GM23338 (cell line): Measurements from ENCODE around the gene CHN1. TPM values are rescaled to one million over a fixed set of nuclear protein-coding genes. Genes with fewer than 3 reads are reported as not detected.

Experiments
- ATAC-seq: fragments of 200-7000 bp; cut with Tn5 transposase; 3 replicates; pipeline ENCODE4 v1.9.1; 2020
- DNase-seq: peaks from one replicate; pipeline ENCODE4 v3.0.0-alpha.2; 2015; ENCODE audit warnings: low spot score
- H2AFZ ChIP-seq: fragments of 200-600 bp; sonication (generic); 2 replicates; pipeline ENCODE4 v1.8.0; 2016; ENCODE audit warnings: antibody characterized with exemption, mild to moderate bottlenecking, moderate library complexity
- H3F3A ChIP-seq: fragments of 200-600 bp; sonication (generic); replicated peaks from 2 replicates; pipeline ENCODE4 v1.8.0; 2017; ENCODE audit warnings: antibody characterized with exemption, mixed run types, low read depth
- H3K27ac ChIP-seq: fragments of 200-600 bp; sonication (generic); 2 replicates; pipeline ENCODE4 v1.6.1; 2016; ENCODE audit warnings: low read depth
- H3K27me3 ChIP-seq: fragments of 200-600 bp; sonication (generic); 2 replicates; pipeline ENCODE4 v1.8.0; 2016; ENCODE audit warnings: mild to moderate bottlenecking, mixed run types, moderate library complexity; ENCODE audit not compliant: insufficient read depth
- H3K36me3 ChIP-seq: fragments of 200-600 bp; sonication (generic); 2 replicates; pipeline ENCODE4 v1.8.0; 2016; ENCODE audit warnings: mild to moderate bottlenecking; ENCODE audit not compliant: insufficient read depth
- H3K4me1 ChIP-seq: fragments of 200-600 bp; sonication (generic); 2 replicates; pipeline ENCODE4 v1.8.0; 2016; ENCODE audit warnings: mild to moderate bottlenecking, moderate library complexity; ENCODE audit not compliant: insufficient read depth
- H3K4me2 ChIP-seq: fragments of 200-600 bp; sonication (generic); 2 replicates; pipeline ENCODE4 v1.7.1; 2017; ENCODE audit warnings: mixed run types
- H3K4me3 ChIP-seq: fragments of 200-600 bp; sonication (generic); 2 replicates; pipeline ENCODE4 v1.6.1; 2016; ENCODE audit warnings: mixed run types
- H3K79me2 ChIP-seq: fragments of 200-600 bp; sonication (generic); replicated peaks from 2 replicates; pipeline ENCODE4 v1.8.0; 2017; ENCODE audit warnings: mild to moderate bottlenecking; ENCODE audit not compliant: insufficient read depth
- H3K9me2 ChIP-seq: fragments of 200-600 bp; sonication (generic); 2 replicates; pipeline ENCODE4 v1.8.0; 2017; ENCODE audit not compliant: insufficient read depth
- H4K20me1 ChIP-seq: fragments of 200-600 bp; sonication (generic); replicated peaks from 2 replicates; pipeline ENCODE4 v1.8.0; 2017; ENCODE audit warnings: mild to moderate bottlenecking; ENCODE audit not compliant: insufficient read depth
- H3K27ac Mint-ChIP-seq: 2 replicates; pipeline ENCODE4 v1.8.0; 2020; ENCODE audit warnings: inconsistent platforms, mild to moderate bottlenecking, moderate library complexity, mixed read lengths
- H3K27me3 Mint-ChIP-seq: 3 replicates; pipeline ENCODE4 v1.8.0; 2022; ENCODE audit warnings: low read depth, mild to moderate bottlenecking, moderate library complexity, mixed read lengths, inconsistent platforms; ENCODE audit not compliant: insufficient read depth, poor library complexity
- H3K36me3 Mint-ChIP-seq: 3 replicates; pipeline ENCODE4 v1.8.0; 2021; ENCODE audit warnings: low read depth, mild to moderate bottlenecking, inconsistent platforms, moderate library complexity, mixed read lengths
- H3K4me1 Mint-ChIP-seq: 3 replicates; pipeline ENCODE4 v1.8.0; 2020; ENCODE audit warnings: mild to moderate bottlenecking, inconsistent platforms, mixed read lengths
- H3K4me3 Mint-ChIP-seq: 3 replicates; pipeline ENCODE4 v1.8.0; 2021; ENCODE audit warnings: moderate library complexity, mild to moderate bottlenecking, inconsistent platforms, mixed read lengths
- H3K9me3 Mint-ChIP-seq: 3 replicates; pipeline ENCODE4 v1.8.0; 2020; ENCODE audit warnings: moderate library complexity, mild to moderate bottlenecking, inconsistent platforms, mixed read lengths
- CREB1 ChIP-seq: fragments of 250-450 bp; sonication (Bioruptor Pico); IDR thresholded peaks from 2 replicates; pipeline ENCODE4 v1.5.0; 2020; ENCODE audit warnings: low read depth, mild to moderate bottlenecking, moderate library complexity
- EZH2 ChIP-seq: fragments of 200-600 bp; sonication (generic); IDR thresholded peaks from one replicate; pipeline ENCODE4 v1.8.0; 2017; ENCODE audit warnings: antibody characterized with exemption, mild to moderate bottlenecking, low read depth; ENCODE audit not compliant: unreplicated experiment
- EZH2phosphoT487 ChIP-seq: fragments of 200-600 bp; sonication (generic); IDR thresholded peaks from one replicate; pipeline ENCODE4 v1.8.1; 2018; ENCODE audit warnings: antibody characterized with exemption; ENCODE audit not compliant: unreplicated experiment
- JUNB ChIP-seq: IDR thresholded peaks from one replicate; pipeline ENCODE4 v1.6.1; 2016; ENCODE audit warnings: antibody characterized with exemption; ENCODE audit not compliant: unreplicated experiment
- NANOG ChIP-seq: IDR thresholded peaks from 2 replicates; pipeline ENCODE4 v1.6.1; 2016; ENCODE audit warnings: antibody characterized with exemption, borderline replicate concordance
- POLR2AphosphoS5 ChIP-seq: IDR thresholded peaks from 2 replicates; pipeline ENCODE4 v1.6.1; 2016; ENCODE audit warnings: antibody characterized with exemption, low read depth
- STAT1 ChIP-seq: IDR thresholded peaks from one replicate; pipeline ENCODE4 v1.6.1; 2016; ENCODE audit warnings: antibody characterized with exemption; ENCODE audit not compliant: unreplicated experiment
- ZNF114 ChIP-seq: fragments of 250-450 bp; sonication (Bioruptor Pico); IDR thresholded peaks from 2 replicates; pipeline ENCODE4 v1.5.0; 2020; ENCODE audit warnings: mild to moderate bottlenecking, moderate library complexity
- ZNF331 ChIP-seq: fragments of 250-450 bp; sonication (Bioruptor Pico); IDR thresholded peaks from 2 replicates; pipeline ENCODE4 v1.5.0; 2020; ENCODE audit warnings: low read depth, mild to moderate bottlenecking, moderate library complexity
- polyA plus RNA-seq: library from polyadenylated mRNA; unstranded; fragments of >200 nt; fragmentation: Nextera tagmentation; extraction: Ambion mirVana; gene quantifications from 2 replicates; pipeline ENCODE4 v1.2.1, GENCODE V29; 2016
- total RNA-seq: library from RNA; depleted of rRNA; stranded (reverse); fragments of >200 nt; shearing (Covaris generic); gene quantifications from 2 replicates; pipeline ENCODE4 v1.2.3, GENCODE V29; 2014
- TF ChIP-seq, protein P1 (sequence below): fragments of 250-450 bp; sonication (Bioruptor Pico); IDR thresholded peaks from 2 replicates; pipeline ENCODE4 v1.5.0; 2020; ENCODE audit warnings: mild to moderate bottlenecking, moderate library complexity
- TF ChIP-seq, protein P2 (sequence below): IDR thresholded peaks from one replicate; pipeline ENCODE4 v1.6.1; 2018; ENCODE audit warnings: antibody characterized with exemption; ENCODE audit not compliant: unreplicated experiment
- TF ChIP-seq, protein P3 (sequence below), 2 experiments: fragments of 200-600 bp in 1 of 2; sonication (generic) in 1 of 2; conservative IDR thresholded peaks; 2 replicates each; pipeline versions ENCODE4 v1.5.1 to v1.6.1; 2016 to 2017; ENCODE audit warnings: antibody characterized with exemption in 2 of 2, low read depth in 2 of 2, mild to moderate bottlenecking in 2 of 2, moderate library complexity in 1 of 2
- TF ChIP-seq, protein P4 (sequence below): IDR thresholded peaks from 2 replicates; pipeline ENCODE4 v1.6.1; 2016; ENCODE audit warnings: antibody characterized with exemption

CHN1 gene
- total and polyA plus RNA-seq, 2 experiments from 2014 or later, result 28.1 to 36.5 TPM

DNA sequence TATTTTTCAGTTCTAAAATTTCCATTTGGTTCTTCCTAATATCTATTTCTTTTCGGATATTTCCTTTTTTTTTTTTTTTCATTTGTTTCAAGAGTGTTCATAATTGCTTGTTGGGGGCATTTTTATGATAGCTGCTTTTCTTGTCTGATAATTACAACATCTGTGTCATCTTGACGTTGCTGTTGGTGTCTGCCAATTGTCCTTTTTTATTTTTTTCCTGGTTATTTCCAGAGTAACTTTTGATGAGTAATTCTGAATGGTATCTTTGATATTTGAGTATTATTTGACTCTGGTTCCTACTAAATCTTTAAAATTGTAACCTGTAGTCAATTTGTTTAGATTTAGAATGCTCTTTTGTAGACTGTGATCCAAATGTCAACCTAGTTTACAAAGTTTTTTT, 189.7 kb downstream of the CHN1 start:
- H4K20me1 ChIP-seq, result no peaks in the 10 kb centered on the region
- H3K27me3 Mint-ChIP-seq, result peaks cover 6% of the 10 kb centered on the region
- peak overlapping the region; percentile 47; the same call in 1 of the 2 replicates for H3K27ac ChIP-seq
- H3K27ac Mint-ChIP-seq, result peak overlapping the region; percentile 42
- no peaks in the 10 kb centered on the region for H3K79me2 ChIP-seq
- no peaks in the 10 kb centered on the region; the same call in 2 of the 3 replicates for H3K9me3 Mint-ChIP-seq
- H3K9me2 ChIP-seq, result no peaks in the 10 kb centered on the region
- H3K4me3 Mint-ChIP-seq, result no peak overlapping the region
- H3K27me3 ChIP-seq, result no peaks in the 10 kb centered on the region
- peaks cover 16% of the 10 kb centered on the region; the same call in 2 of the 3 replicates for H3K4me1 Mint-ChIP-seq
- DNase-seq, result no peak
- no peak overlapping the region for H3K4me2 ChIP-seq
- no peaks in the 10 kb centered on the region for H3F3A ChIP-seq
- H3K36me3 ChIP-seq, result no peaks in the 10 kb centered on the region
- H3K4me3 ChIP-seq, result no peak overlapping the region
- H2AFZ ChIP-seq, result no peak overlapping the region
- no peak for ATAC-seq
- TF ChIP-seq, protein P1, sequence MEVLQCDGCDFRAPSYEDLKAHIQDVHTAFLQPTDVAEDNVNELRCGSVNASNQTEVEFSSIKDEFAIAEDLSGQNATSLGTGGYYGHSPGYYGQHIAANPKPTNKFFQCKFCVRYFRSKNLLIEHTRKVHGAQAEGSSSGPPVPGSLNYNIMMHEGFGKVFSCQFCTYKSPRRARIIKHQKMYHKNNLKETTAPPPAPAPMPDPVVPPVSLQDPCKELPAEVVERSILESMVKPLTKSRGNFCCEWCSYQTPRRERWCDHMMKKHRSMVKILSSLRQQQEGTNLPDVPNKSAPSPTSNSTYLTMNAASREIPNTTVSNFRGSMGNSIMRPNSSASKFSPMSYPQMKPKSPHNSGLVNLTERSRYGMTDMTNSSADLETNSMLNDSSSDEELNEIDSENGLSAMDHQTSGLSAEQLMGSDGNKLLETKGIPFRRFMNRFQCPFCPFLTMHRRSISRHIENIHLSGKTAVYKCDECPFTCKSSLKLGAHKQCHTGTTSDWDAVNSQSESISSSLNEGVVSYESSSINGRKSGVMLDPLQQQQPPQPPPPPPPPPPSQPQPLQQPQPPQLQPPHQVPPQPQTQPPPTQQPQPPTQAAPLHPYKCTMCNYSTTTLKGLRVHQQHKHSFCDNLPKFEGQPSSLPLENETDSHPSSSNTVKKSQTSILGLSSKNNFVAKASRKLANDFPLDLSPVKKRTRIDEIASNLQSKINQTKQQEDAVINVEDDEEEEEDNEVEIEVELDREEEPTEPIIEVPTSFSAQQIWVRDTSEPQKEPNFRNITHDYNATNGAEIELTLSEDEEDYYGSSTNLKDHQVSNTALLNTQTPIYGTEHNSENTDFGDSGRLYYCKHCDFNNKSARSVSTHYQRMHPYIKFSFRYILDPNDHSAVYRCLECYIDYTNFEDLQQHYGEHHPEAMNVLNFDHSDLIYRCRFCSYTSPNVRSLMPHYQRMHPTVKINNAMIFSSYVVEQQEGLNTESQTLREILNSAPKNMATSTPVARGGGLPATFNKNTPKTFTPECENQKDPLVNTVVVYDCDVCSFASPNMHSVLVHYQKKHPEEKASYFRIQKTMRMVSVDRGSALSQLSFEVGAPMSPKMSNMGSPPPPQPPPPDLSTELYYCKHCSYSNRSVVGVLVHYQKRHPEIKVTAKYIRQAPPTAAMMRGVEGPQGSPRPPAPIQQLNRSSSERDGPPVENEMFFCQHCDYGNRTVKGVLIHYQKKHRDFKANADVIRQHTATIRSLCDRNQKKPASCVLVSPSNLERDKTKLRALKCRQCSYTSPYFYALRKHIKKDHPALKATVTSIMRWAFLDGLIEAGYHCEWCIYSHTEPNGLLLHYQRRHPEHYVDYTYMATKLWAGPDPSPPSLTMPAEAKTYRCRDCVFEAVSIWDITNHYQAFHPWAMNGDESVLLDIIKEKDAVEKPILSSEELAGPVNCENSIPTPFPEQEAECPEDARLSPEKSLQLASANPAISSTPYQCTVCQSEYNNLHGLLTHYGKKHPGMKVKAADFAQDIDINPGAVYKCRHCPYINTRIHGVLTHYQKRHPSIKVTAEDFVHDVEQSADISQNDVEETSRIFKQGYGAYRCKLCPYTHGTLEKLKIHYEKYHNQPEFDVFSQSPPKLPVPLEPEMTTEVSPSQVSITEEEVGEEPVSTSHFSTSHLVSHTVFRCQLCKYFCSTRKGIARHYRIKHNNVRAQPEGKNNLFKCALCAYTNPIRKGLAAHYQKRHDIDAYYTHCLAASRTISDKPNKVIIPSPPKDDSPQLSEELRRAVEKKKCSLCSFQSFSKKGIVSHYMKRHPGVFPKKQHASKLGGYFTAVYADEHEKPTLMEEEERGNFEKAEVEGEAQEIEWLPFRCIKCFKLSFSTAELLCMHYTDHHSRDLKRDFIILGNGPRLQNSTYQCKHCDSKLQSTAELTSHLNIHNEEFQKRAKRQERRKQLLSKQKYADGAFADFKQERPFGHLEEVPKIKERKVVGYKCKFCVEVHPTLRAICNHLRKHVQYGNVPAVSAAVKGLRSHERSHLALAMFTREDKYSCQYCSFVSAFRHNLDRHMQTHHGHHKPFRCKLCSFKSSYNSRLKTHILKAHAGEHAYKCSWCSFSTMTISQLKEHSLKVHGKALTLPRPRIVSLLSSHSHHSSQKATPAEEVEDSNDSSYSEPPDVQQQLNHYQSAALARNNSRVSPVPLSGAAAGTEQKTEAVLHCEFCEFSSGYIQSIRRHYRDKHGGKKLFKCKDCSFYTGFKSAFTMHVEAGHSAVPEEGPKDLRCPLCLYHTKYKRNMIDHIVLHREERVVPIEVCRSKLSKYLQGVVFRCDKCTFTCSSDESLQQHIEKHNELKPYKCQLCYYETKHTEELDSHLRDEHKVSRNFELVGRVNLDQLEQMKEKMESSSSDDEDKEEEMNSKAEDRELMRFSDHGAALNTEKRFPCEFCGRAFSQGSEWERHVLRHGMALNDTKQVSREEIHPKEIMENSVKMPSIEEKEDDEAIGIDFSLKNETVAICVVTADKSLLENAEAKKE (CRISPR knock-in tag), result no peak
- TF ChIP-seq, protein P2, sequence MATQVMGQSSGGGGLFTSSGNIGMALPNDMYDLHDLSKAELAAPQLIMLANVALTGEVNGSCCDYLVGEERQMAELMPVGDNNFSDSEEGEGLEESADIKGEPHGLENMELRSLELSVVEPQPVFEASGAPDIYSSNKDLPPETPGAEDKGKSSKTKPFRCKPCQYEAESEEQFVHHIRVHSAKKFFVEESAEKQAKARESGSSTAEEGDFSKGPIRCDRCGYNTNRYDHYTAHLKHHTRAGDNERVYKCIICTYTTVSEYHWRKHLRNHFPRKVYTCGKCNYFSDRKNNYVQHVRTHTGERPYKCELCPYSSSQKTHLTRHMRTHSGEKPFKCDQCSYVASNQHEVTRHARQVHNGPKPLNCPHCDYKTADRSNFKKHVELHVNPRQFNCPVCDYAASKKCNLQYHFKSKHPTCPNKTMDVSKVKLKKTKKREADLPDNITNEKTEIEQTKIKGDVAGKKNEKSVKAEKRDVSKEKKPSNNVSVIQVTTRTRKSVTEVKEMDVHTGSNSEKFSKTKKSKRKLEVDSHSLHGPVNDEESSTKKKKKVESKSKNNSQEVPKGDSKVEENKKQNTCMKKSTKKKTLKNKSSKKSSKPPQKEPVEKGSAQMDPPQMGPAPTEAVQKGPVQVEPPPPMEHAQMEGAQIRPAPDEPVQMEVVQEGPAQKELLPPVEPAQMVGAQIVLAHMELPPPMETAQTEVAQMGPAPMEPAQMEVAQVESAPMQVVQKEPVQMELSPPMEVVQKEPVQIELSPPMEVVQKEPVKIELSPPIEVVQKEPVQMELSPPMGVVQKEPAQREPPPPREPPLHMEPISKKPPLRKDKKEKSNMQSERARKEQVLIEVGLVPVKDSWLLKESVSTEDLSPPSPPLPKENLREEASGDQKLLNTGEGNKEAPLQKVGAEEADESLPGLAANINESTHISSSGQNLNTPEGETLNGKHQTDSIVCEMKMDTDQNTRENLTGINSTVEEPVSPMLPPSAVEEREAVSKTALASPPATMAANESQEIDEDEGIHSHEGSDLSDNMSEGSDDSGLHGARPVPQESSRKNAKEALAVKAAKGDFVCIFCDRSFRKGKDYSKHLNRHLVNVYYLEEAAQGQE, result no peak
- TF ChIP-seq STAT1, result no peak
- TF ChIP-seq JUNB, result no peak
- TF ChIP-seq, protein P3, sequence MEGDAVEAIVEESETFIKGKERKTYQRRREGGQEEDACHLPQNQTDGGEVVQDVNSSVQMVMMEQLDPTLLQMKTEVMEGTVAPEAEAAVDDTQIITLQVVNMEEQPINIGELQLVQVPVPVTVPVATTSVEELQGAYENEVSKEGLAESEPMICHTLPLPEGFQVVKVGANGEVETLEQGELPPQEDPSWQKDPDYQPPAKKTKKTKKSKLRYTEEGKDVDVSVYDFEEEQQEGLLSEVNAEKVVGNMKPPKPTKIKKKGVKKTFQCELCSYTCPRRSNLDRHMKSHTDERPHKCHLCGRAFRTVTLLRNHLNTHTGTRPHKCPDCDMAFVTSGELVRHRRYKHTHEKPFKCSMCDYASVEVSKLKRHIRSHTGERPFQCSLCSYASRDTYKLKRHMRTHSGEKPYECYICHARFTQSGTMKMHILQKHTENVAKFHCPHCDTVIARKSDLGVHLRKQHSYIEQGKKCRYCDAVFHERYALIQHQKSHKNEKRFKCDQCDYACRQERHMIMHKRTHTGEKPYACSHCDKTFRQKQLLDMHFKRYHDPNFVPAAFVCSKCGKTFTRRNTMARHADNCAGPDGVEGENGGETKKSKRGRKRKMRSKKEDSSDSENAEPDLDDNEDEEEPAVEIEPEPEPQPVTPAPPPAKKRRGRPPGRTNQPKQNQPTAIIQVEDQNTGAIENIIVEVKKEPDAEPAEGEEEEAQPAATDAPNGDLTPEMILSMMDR (conservative IDR thresholded peaks at IDR 0.05; ENCODE audit: low read depth in 2 of 2), result no peak
- TF ChIP-seq, protein P4, sequence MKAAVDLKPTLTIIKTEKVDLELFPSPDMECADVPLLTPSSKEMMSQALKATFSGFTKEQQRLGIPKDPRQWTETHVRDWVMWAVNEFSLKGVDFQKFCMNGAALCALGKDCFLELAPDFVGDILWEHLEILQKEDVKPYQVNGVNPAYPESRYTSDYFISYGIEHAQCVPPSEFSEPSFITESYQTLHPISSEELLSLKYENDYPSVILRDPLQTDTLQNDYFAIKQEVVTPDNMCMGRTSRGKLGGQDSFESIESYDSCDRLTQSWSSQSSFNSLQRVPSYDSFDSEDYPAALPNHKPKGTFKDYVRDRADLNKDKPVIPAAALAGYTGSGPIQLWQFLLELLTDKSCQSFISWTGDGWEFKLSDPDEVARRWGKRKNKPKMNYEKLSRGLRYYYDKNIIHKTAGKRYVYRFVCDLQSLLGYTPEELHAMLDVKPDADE, result no peak
- no peak for TF ChIP-seq CREB1 (CRISPR knock-in tag)
- no peak for TF ChIP-seq ZNF114
- TF ChIP-seq EZH2phosphoT487, result no peak
- no peak for TF ChIP-seq ZNF331 (CRISPR knock-in tag)
- TF ChIP-seq POLR2AphosphoS5, result no peak
- TF ChIP-seq EZH2, result no peak
- TF ChIP-seq NANOG, result no peak
- peaks cover 7% of the 10 kb centered on the region for H3K36me3 Mint-ChIP-seq
- H3K4me1 ChIP-seq, result no peaks in the 10 kb centered on the region; the same call in 1 of the 2 replicates
